PFSK-1 (cell line): Measurements from ENCODE around the gene SIGMAR1.

Source experiments
- FOXP2 ChIP-seq: optimal IDR thresholded peaks from 2 replicates; pipeline ENCODE3; 2011; ENCODE audit warnings: borderline replicate concordance, control low read depth, inconsistent platforms; ENCODE audit not compliant: insufficient read depth; ENCODE audit errors: extremely low read length, extremely low read depth
- POLR2AphosphoS5 ChIP-seq: IDR thresholded peaks from 2 replicates; pipeline ENCODE4 v1.6.1; 2012; ENCODE audit warnings: low read depth, mild to moderate bottlenecking, control low read depth, low read length, moderate library complexity
- SIN3A ChIP-seq: IDR thresholded peaks from 2 replicates; pipeline ENCODE4 v1.6.1; 2012; ENCODE audit warnings: mild to moderate bottlenecking, low read length, moderate library complexity, borderline replicate concordance; ENCODE audit not compliant: insufficient read depth
- TAF1 ChIP-seq: IDR thresholded peaks from 2 replicates; pipeline ENCODE4 v1.6.1; 2012; ENCODE audit warnings: low read length, control low read depth, borderline replicate concordance; ENCODE audit not compliant: insufficient read depth
- TF ChIP-seq, protein P1 (sequence below), 2 experiments: IDR thresholded peaks; 2 replicates each; pipeline versions ENCODE4 v1.6.1 to v1.8.0; 2011 to 2012; ENCODE audit warnings: low read depth in 2 of 2, low read length in 2 of 2, control low read depth in 1 of 2, inconsistent platforms in 1 of 2, mild to moderate bottlenecking in 1 of 2, moderate library complexity in 1 of 2; ENCODE audit not compliant: insufficient read depth in 1 of 2

The SIGMAR1 gene

DNA sequence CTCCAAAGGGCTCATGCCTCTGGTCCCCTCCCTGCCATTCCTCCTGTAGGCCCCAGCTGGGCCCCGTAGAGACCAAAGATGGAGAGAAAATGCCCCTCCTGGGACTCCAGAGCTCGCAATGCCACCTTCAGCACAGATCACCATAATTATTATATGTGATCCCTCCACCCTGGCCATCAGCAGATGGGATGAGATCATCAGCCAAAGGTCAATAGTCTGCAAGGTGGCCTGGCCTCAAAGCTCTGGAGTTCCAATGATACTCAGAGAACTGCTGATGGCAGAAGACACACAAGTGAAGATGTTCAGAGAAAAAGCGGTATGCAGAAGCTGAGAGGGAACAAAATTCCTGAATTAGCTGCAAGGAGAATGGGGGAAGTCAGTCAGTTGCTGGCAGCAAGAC, 30.7 kb downstream of the SIGMAR1 start:
- TF ChIP-seq TAF1, result no peak
- no peak for TF ChIP-seq FOXP2
- TF ChIP-seq, protein P1, sequence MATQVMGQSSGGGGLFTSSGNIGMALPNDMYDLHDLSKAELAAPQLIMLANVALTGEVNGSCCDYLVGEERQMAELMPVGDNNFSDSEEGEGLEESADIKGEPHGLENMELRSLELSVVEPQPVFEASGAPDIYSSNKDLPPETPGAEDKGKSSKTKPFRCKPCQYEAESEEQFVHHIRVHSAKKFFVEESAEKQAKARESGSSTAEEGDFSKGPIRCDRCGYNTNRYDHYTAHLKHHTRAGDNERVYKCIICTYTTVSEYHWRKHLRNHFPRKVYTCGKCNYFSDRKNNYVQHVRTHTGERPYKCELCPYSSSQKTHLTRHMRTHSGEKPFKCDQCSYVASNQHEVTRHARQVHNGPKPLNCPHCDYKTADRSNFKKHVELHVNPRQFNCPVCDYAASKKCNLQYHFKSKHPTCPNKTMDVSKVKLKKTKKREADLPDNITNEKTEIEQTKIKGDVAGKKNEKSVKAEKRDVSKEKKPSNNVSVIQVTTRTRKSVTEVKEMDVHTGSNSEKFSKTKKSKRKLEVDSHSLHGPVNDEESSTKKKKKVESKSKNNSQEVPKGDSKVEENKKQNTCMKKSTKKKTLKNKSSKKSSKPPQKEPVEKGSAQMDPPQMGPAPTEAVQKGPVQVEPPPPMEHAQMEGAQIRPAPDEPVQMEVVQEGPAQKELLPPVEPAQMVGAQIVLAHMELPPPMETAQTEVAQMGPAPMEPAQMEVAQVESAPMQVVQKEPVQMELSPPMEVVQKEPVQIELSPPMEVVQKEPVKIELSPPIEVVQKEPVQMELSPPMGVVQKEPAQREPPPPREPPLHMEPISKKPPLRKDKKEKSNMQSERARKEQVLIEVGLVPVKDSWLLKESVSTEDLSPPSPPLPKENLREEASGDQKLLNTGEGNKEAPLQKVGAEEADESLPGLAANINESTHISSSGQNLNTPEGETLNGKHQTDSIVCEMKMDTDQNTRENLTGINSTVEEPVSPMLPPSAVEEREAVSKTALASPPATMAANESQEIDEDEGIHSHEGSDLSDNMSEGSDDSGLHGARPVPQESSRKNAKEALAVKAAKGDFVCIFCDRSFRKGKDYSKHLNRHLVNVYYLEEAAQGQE (IDR thresholded peaks at IDR 0.05; ENCODE audit: insufficient read depth in 1 of 2, low read depth in 2 of 2, low read length in 2 of 2), result no peak
- no peak for TF ChIP-seq POLR2AphosphoS5
- TF ChIP-seq SIN3A, result no peak

DNA sequence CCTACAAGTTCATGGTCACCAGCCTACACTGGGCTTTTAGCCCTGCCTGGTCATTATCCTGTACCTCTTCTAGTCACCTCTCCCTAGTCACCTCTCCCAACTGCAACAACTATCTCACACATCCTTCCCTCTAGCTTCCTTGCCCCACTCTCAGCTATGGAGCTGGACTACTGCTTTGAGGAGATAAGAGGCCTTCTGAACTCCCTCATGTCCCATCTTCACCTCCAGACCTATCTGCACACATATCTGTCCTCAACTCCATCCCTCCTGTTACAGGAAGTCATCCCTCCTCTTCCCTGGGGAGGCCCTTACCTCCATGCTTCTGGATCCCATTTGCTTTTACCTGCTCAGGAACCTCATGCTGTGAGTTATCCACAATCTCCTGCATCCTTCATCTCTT, 31.4 kb downstream of the SIGMAR1 start:
- TF ChIP-seq FOXP2 (no peak), SIN3A (no peak), POLR2AphosphoS5 (no peak), TAF1 (no peak)
- TF ChIP-seq, protein P1 (IDR thresholded peaks at IDR 0.05; ENCODE audit: insufficient read depth in 1 of 2, low read depth in 2 of 2, low read length in 2 of 2), result no peak

DNA sequence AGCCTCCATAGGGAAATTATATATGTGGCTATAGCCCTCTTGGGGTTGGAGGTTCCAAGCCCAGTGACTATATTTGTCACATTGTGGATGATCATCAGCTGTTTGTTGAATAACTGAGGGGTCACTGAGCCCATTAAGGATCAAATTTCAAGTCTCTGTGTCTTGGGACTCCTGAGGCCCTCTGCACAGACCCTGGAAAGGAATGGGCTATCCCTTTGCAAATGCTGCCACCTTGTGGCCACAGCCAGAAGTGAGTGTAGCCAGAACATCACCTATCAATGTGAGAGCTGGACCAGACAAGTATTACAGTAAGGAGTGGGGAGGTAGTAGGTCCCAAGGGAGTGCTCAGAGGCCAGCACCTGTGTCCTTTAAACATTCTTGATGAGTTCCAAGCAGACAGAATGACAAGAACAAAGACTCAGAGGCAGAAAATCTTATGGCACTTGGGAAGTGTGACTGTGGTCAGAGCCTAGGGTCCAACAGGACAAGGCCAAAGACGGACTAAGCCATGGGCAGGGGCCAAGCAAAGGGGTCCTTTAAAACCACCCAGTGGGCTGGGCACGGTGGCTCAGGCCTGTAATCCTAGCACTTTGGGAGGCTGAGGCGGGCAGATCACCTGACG, 33.9 kb downstream of the SIGMAR1 start:
- TF ChIP-seq, protein P1 (IDR thresholded peaks at IDR 0.05; ENCODE audit: insufficient read depth in 1 of 2, low read depth in 2 of 2, low read length in 2 of 2), result no peak

DNA sequence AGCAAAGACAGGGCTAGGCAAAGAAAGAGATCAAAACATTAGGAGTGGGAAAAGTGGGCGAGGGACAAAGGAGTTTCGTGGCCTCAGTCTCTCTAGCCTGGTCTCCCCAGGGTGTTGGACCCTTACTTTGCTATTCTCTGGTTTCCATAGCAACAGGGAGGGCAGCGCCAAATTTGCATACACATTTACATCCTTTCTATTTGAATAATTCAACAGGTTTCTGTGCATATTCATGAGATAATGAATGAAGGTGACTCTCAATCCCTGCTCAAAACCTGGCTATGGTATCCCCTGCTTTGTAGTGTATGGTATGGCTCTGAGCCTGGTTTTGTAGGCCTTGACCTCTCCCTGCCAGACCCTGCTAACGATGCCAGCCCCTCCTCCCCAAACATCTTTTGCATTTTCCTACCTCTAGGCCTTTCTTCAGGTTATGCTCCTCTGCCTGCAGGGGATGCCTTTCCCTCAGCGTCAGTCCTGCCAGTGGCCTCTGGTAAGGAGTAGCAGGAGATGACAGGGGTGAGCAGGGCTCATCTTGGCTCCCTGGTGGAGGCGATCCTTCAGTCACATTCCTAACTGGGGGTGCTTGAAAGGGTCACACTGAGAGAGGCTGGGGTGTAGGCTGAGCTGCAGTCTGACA, 35.5 kb downstream of the SIGMAR1 start:
- TF ChIP-seq TAF1, result no peak
- TF ChIP-seq POLR2AphosphoS5, result no peak
- no peak for TF ChIP-seq FOXP2
- TF ChIP-seq, protein P1 (IDR thresholded peaks at IDR 0.05; ENCODE audit: insufficient read depth in 1 of 2, low read depth in 2 of 2, low read length in 2 of 2), result no peak
- no peak for TF ChIP-seq SIN3A

DNA sequence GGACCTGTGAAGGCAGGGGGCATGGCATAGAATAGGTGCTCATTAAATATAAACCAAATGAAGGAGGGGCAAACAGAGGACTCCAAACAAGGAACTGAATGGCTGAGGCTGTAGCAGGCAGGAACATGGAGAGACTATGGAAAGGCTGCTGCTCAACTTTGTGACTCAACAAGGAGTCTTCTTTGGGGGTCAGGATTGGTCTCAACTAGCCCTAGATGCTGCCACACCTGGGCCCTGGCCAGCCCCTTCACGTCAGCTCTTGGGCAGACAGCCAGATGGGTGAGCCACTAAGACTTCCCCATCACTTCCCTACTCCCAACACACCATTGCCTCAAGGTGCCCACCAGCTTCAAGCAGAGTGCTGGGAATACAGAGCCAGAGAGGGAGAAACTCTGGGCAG, 36.7 kb downstream of the SIGMAR1 start:
- no peak for TF ChIP-seq SIN3A
- TF ChIP-seq FOXP2, result no peak
- TF ChIP-seq POLR2AphosphoS5, result no peak
- TF ChIP-seq, protein P1 (IDR thresholded peaks at IDR 0.05; ENCODE audit: insufficient read depth in 1 of 2, low read depth in 2 of 2, low read length in 2 of 2), result no peak
- no peak for TF ChIP-seq TAF1
